HG03045 (cell line): Measurements from ENCODE around the gene C3.
"Not testable (repeated sequence)": the region's sequence is repeated elsewhere in the genome, so short reads cannot be mapped to it uniquely, and the experiment has no call there.

Experiments used
- ATAC-seq: cut with Tn5 transposase; IDR thresholded peaks from one replicate; pipeline ENCODE4 v1.9.1; 2021; ENCODE audit warnings: mild to moderate bottlenecking, moderate library complexity; ENCODE audit not compliant: unreplicated experiment

C3 gene

GRCh38 chr19:6667114-6667627 is 53.3 kb downstream of the C3 start:
- no peak for ATAC-seq

GRCh38 chr19:6664916-6665315 is 55.5 kb downstream of the C3 start:
- ATAC-seq, result no peak

GRCh38 chr19:6663236-6664201 is 56.9 kb downstream of the C3 start:
- ATAC-seq, result no peak

- ATAC-seq, result no peak
Measured at GRCh38 chr19:6662702-6663101, 57.7 kb downstream of the C3 start.

- ATAC-seq, result not testable (repeated sequence)
Measured at GRCh38 chr19:6661509-6662244, 58.8 kb downstream of the C3 start.

GRCh38 chr19:6660930-6661329 is 59.5 kb downstream of the C3 start:
- ATAC-seq, result no peak

GRCh38 chr19:6656390-6656789 is 64.1 kb downstream of the C3 start:
- ATAC-seq, result not testable (repeated sequence)

GRCh38 chr19:6654347-6655310 is 65.8 kb downstream of the C3 start:
- no peak for ATAC-seq

- ATAC-seq, result no peak
Measured at GRCh38 chr19:6652805-6653094, 67.7 kb downstream of the C3 start.

- no peak for ATAC-seq
Measured at GRCh38 chr19:6651965-6652804, 68.3 kb downstream of the C3 start.

- ATAC-seq, result no peak
Measured at GRCh38 chr19:6649185-6649584, 71.3 kb downstream of the C3 start.

GRCh38 chr19:6648141-6648715 is 72.2 kb downstream of the C3 start:
- no peak for ATAC-seq

GRCh38 chr19:6644796-6645195 is 75.7 kb downstream of the C3 start:
- no peak for ATAC-seq

GRCh38 chr19:6640333-6640732 is 80.1 kb downstream of the C3 start:
- not testable (repeated sequence) for ATAC-seq

- ATAC-seq, result no peak
Measured at GRCh38 chr19:6639439-6639838, 81.0 kb downstream of the C3 start.

GRCh38 chr19:6633456-6633813 is 87.0 kb downstream of the C3 start:
- ATAC-seq, result not testable (repeated sequence)

- not testable (repeated sequence) for ATAC-seq
Measured at GRCh38 chr19:6632747-6633455, 87.5 kb downstream of the C3 start.

GRCh38 chr19:6632002-6632621 is 88.3 kb downstream of the C3 start:
- no peak for ATAC-seq
